Tibial nerve (tissue), 3 donors: ENCODE data around the gene NYNRIN.

Experiments used
- CTCF ChIP-seq, 5 experiments: fragments of 200-600 bp in 3 of 5; fragments of 450-650 bp in 2 of 5; sonication (generic) in 3 of 5; IDR thresholded peaks; one replicate each; pipeline ENCODE4 v1.5.1; 2016 to 2019; ENCODE audit warnings: antibody characterized with exemption in 5 of 5, mild to moderate bottlenecking in 3 of 5, moderate library complexity in 2 of 5
- POLR2A ChIP-seq, 2 donors: fragments of 450-650 bp; IDR thresholded peaks; one replicate each; pipeline ENCODE4 v1.6.1; 2017; ENCODE audit warnings: antibody characterized with exemption in 2 of 2, mild to moderate bottlenecking in 2 of 2, moderate library complexity in 2 of 2

GRCh38 chr14:24465805-24466204 is 67.0 kb downstream of the NYNRIN start:
- TF ChIP-seq POLR2A (IDR thresholded peaks at IDR 0.05) = no peak
- no peak for TF ChIP-seq CTCF (IDR thresholded peaks at IDR 0.05)
